NK-92 (cell line): ENCODE measurements around the gene GSTP1.
"Not testable (repeated sequence)": the region's sequence is repeated elsewhere in the genome, so short reads cannot be mapped to it uniquely, and the experiment has no call there.

ENCODE experiments used
- DNase-seq: peaks from one replicate; lab custom pipeline; 2025; ENCODE audit not compliant: unreplicated experiment; lab: John Stamatoyannopoulos, UW

Gene GSTP1

DNA sequence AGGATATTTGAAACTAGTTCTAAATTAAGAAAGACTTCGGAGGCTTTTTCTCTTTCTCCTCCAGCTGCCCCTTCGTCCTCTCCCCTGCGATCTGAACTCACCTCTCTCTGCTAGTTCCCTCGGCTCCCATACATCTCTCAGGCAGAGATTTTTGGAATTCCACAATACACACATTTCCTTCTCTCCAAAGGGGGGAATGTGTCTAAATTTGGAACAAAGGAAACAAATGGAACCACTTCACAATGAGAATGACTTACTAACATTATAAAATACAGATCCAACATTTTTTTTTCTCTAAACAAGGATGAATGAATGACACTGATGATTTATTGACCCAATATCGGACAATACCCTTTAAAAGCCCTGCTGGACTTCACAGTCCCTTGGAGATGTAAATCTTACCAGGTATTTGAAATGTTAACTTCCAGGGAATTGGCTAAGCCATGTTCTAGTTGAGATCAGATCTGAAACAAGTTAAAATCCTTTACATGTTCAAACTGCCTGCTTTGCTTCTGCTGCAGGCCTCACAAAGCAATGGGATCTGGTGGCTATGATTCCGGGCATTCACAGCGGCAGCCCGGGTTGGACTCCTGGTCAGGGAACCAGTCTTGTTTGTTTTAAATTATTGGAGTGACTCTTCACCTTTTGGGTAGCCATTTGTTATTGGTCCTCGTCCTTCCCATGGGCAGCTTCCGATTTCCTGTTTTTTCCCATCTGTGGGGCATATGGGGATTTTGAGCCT lies 20.5 kb upstream of the GSTP1 start:
- no peak for DNase-seq

DNA sequence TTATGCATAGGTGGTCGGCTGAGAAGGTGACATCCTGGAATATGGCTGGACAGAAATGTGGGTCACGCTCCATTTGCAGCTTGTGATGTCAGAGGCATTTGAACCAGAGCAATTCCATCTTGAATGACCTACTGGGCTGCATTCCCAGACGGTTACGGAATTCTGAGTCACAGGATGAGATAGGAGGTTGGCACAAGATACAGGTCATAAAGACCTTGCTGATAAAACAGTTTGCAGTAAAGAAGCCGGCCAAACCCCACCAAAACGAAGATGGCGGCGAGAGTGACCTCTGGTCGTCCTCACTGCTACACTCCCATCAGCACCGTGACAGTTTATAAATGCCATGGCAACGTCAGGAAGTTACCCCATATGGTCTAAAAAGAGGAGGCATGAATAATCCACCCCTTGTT lies 19.9 kb upstream of the GSTP1 start:
- not testable (repeated sequence) for DNase-seq

- DNase-seq = no peak
These were observed 19.4 kb upstream of the GSTP1 start for GRCh38 chr11:67564230-67564629.

DNA sequence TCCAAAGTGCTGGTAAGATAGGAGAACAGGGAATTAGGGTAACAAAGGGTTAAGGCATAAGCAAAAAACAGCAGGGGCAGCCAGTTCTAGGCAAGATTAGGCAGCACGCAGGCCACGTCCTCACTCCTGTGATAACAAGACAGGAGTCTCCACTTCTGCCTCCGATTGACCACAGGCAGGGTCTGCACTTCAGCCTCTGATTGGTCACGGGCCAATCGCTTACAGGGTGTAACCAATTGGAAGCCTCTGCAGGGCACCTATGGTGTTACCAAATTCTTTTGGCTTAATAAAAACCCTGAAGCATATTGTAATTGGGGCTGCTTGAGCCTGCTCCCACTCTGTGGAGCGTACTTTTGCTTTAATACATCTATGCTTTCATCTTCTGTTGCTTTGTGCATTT lies 12.2 kb upstream of the GSTP1 start:
- DNase-seq = no peak

GRCh38 chr11:67572305-67572704 lies 11.3 kb upstream of the GSTP1 start:
- DNase-seq = no peak

DNA sequence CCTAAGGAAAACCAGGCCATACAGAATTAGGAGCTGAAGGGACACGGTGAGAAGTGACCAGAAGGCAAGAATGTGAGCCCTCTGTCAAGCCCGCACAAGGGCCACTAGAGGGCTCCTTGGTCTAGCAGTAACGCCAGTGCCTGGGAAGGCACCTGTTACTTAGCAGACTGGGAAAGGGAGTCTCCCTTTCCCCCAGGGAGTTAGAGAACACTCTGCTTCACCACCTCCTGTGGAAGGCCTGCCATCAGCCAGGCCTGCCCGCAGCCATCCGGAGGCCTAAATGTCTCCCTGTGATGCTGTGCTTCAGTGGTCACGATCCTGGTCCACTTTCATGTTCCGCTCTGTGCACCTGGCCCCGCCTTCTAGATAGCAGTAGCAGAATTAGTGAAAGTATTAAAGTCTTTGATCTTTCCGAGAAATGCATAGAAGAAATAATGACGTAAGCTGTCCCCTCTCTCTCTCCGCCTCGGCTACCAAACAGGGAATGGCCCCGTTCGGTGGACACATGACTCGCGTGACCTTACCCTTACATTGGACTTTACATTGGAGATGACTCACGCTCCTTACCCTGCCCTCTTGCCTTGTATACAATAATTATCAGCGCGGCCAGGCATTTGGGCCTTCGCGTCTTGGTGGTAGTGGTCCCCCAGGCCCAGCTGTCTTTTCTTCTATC lies 10.7 kb upstream of the GSTP1 start:
- no peak for DNase-seq

DNA sequence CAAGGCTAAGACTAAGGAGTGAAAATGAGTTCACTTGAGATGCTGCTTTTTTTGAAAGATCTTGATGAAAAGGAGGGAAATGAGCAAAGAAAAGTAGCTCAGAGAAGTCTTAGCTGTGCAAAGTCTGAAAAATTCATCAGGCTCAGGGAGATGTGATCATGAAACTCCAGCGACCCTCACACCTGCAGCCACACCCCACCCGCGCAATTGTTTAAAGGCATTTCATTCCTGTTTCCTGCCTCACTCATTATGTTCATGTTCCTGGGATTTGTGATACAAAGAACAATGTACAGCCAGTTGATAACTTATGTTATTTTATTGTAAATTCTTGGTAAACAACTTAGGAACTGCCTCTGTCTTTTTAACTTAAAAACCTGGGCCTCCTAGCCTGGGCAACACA lies 8.7 kb upstream of the GSTP1 start:
- no peak for DNase-seq

- no peak for DNase-seq
These were observed 6.7 kb upstream of the GSTP1 start for GRCh38 chr11:67576735-67577475.

- DNase-seq = no peak
These were observed 5.7 kb upstream of the GSTP1 start for GRCh38 chr11:67577951-67578350.

DNA sequence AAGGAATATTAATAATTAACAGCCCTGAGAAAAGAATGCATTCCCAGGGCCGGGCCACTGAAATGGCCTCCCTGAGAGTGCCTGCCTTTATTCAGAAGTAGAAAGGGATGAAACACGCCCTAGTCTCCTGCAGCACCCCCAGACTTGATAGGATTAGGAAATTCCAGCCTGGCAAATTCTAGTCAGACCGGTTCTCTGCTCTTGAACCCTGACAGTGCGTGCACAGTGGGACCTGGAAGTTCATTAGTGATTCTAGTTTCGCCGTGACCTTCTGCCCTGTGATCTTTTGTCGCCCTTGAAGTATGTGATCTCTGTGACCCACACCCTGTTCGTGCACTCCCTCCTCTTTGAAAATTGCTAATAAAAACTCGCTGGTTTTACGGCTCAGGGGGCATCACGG lies 2.1 kb upstream of the GSTP1 start:
- DNase-seq = no peak

DNA sequence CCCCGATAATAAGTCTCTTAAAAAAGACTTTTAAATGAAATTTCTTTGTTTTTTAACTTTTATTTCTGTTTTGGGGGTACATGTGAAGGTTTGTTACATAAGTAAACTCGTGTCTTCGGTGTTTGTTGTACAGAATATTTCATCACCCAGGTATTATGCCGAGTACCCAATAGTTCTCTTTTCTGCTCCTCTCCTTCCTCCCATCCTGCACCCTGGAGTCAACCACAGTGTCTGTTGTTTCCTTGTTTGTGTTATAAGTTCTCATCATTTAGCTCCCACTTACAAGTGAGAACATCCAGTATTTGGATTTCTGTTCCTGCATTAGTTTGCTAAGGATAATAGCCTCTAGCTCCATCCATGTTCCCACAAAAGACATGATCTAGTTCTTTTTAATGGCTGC lies 1.6 kb upstream of the GSTP1 start:
- no peak for DNase-seq

DNA sequence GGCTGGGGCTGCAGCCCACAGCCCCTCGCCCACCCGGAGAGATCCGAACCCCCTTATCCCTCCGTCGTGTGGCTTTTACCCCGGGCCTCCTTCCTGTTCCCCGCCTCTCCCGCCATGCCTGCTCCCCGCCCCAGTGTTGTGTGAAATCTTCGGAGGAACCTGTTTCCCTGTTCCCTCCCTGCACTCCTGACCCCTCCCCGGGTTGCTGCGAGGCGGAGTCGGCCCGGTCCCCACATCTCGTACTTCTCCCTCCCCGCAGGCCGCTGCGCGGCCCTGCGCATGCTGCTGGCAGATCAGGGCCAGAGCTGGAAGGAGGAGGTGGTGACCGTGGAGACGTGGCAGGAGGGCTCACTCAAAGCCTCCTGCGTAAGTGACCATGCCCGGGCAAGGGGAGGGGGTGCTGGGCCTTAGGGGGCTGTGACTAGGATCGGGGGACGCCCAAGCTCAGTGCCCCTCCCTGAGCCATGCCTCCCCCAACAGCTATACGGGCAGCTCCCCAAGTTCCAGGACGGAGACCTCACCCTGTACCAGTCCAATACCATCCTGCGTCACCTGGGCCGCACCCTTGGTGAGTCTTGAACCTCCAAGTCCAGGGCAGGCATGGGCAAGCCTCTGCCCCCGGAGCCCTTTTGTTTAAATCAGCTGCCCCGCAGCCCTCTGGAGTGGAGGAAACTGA lies 731 bp downstream of the GSTP1 start:
- DNase-seq = no peak

GRCh38 chr11:67584881-67585873 lies 1.6 kb downstream of the GSTP1 start:
- DNase-seq = no peak

GRCh38 chr11:67585911-67586310 lies 2.3 kb downstream of the GSTP1 start:
- no peak for DNase-seq

DNA sequence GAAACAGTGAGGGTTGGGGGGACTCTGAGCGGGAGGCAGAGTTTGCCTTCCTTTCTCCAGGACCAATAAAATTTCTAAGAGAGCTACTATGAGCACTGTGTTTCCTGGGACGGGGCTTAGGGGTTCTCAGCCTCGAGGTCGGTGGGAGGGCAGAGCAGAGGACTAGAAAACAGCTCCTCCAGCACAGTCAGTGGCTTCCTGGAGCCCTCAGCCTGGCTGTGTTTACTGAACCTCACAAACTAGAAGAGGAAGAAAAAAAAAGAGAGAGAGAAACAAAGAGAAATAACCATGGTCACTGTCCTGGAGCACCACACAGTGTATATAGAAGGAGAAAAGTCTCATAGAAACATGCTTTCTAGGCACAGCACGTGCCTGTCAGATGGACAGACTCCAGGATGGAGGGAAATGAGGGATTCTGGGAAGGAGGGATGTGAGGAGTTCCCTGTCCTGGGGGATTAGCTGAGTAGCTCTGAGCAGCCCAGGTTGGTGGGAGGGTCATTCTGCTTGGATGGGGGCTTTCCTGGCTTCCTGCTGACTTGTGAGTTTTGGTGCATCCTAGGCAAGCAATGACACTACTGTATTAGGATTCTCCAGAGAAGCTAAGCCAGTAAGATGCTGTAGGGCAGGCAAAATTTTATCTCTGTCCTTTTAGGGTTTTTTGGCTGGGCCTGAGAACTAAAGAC lies 3.1 kb downstream of the GSTP1 start:
- DNase-seq = no peak

- DNase-seq = no peak
These were observed 4.5 kb downstream of the GSTP1 start for GRCh38 chr11:67588136-67588503.

DNA sequence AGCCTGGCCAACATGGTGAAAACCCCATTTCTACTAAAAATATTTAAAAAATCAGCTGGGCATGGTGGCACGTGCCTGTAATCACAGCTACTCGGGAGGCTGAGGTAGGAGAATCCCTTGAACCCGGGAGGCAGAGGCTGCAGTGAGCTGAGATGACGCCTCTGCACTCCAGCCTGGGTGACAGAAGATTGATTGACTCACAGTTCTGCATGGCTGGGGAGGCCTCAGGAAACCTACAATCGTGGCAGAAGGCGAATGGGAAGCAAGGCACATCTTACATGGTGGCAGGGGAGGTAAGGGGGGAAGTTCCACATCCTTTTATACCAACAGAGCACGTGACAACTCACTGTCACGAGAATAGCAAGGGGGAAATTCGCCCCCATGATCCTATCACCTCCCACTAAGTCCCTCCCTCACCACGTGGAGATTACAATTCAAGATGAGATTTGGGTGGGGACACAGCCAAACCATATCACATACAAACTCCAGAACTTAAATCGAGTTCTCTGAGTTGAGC lies 5.3 kb downstream of the GSTP1 start:
- not testable (repeated sequence) for DNase-seq

GRCh38 chr11:67592880-67593564 lies 9.4 kb downstream of the GSTP1 start:
- no peak for DNase-seq

- DNase-seq = no peak
These were observed 9.9 kb downstream of the GSTP1 start for GRCh38 chr11:67593565-67593905.
